ENCODE data around the gene TULP1.

TULP1 gene

GRCh38 chr6:35451354-35452182 is 61.1 kb downstream of the TULP1 start:
- TF ChIP-seq CTCF (IDR thresholded peaks at IDR 0.05; ENCODE audit: insufficient read depth, low read length, poor library complexity, severe bottlenecking) = no peak
- H3K27me3 ChIP-seq (replicated peaks; ENCODE audit: control insufficient read depth, insufficient read depth, low read length) = no peaks in the 10 kb centered on the region; the same call in none of the 2 replicates
- no peak for DNase-seq (ENCODE audit: extremely low read depth, insufficient read length)
- H3K36me3 ChIP-seq (ENCODE audit: control insufficient read depth, insufficient read depth, low read length) = no peaks in the 10 kb centered on the region
- peak overlapping the region; percentile 52 for H3K4me3 ChIP-seq (replicated peaks; ENCODE audit: low read depth, low read length)

- H3K4me3 ChIP-seq (replicated peaks; ENCODE audit: low read depth, low read length) = no peak overlapping the region
- DNase-seq (ENCODE audit: extremely low read depth, insufficient read length) = peak; percentile 31
- TF ChIP-seq CTCF (IDR thresholded peaks at IDR 0.05; ENCODE audit: insufficient read depth, low read length, poor library complexity, severe bottlenecking) = peak; percentile 63
- H3K27me3 ChIP-seq (replicated peaks; ENCODE audit: control insufficient read depth, insufficient read depth, low read length) = no peaks in the 10 kb centered on the region; the same call in none of the 2 replicates
- H3K36me3 ChIP-seq (ENCODE audit: control insufficient read depth, insufficient read depth, low read length) = no peaks in the 10 kb centered on the region
Observed at GRCh38 chr6:35449287-35449881, 63.3 kb downstream of the TULP1 start.

DNA sequence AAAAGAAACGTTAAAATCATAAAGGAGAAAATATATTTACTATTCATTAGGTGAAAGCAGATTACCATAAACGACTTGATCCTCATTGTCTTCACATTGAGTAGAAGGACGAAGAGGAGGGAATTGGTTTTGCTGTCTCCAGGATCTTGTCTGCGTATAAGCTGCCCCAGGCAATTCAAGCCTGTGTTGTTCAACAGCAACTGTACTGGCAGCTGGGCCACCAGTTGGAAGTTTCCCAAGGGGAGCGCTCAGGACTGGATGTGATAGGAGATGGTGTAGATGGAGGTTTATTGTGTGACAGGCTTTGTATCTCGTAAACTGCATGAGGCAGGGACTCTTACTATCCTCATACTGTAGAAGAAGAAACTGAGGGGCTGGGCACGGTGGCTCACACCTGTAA is 64.5 kb downstream of the TULP1 start:
- DNase-seq (ENCODE audit: extremely low read depth, insufficient read length) = no peak
- Histone ChIP-seq H3K4me3 (replicated peaks; ENCODE audit: low read depth, low read length) (no peak overlapping the region), H3K27me3 (replicated peaks; ENCODE audit: control insufficient read depth, insufficient read depth, low read length) (no peaks in the 10 kb centered on the region; the same call in none of the 2 replicates), H3K36me3 (ENCODE audit: control insufficient read depth, insufficient read depth, low read length) (no peaks in the 10 kb centered on the region)
- TF ChIP-seq CTCF (IDR thresholded peaks at IDR 0.05; ENCODE audit: insufficient read depth, low read length, poor library complexity, severe bottlenecking) = no peak
